T-helper 2 cell treated with Interferon-gamma antibody and Interleukin-4, amounts not matched to agents 5 μg/mL and 100 μg/mL, for 36 hours (primary cell): ENCODE results near the gene GDF7.
A peak's percentile ranks its signal among the peaks of the same experiment; 100 is the strongest.

Experiments
- DNase-seq: peaks from one replicate; pipeline ENCODE4 v3.0.0; 2021; ENCODE audit warnings: low spot score
- H3K27ac Mint-ChIP-seq: one replicate; pipeline ENCODE4 v1.8.0; 2021; ENCODE audit warnings: mild to moderate bottlenecking, mixed read lengths
- H3K27me3 Mint-ChIP-seq: one replicate; pipeline ENCODE4 v1.8.0; 2021; ENCODE audit warnings: low read depth, mixed read lengths
- H3K36me3 Mint-ChIP-seq: one replicate; pipeline ENCODE4 v1.8.0; 2021; ENCODE audit warnings: low read depth, mixed read lengths
- H3K4me1 Mint-ChIP-seq: one replicate; pipeline ENCODE4 v1.8.0; 2021; ENCODE audit warnings: low read depth, mixed read lengths
- H3K4me3 Mint-ChIP-seq: one replicate; pipeline ENCODE4 v1.8.0; 2022; ENCODE audit warnings: mild to moderate bottlenecking, moderate library complexity, mixed read lengths
- H3K9me3 Mint-ChIP-seq: one replicate; pipeline ENCODE4 v1.8.0; 2021; ENCODE audit warnings: mixed read lengths

Gene GDF7

DNA sequence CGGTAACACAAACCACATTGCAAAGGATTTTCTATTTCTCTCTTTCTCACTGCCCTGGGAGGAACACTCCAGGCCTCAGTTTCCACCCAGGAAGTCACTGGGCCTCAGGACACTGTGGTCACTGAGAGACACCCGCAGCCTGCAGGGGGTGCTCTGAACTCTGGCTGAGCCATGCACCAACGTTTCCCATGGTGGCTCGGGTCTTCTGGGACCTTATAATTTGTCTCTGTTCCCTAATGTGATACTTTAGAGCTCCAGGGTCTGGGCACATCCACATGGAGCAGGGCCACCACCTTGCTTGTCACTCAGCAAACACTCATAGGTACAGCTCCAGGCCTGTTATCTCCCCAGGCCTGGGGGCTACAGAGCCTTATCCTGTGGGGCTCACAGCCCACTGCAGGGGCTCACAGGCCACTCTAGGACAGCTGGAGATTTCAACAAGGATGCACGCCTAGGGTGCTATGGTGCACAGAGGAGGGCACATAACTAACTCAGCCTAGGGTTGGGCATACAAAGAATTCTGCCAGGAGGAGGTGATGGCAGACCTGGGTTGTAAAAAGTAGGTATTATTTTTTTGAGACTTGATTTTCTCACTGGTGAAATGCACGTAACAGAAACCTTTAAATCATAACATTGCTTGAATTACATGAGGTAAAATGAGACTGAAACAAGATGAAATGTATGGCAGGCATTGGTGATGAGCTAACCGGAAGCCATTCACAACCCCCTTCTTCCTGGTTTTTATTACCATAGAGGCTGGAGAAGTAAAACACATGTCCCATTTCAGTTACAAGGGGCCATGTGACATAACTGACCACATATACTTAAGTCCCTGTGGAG lies 13.0 kb upstream of the GDF7 start:
- peaks cover 26% of the 10 kb centered on the region for H3K4me1 Mint-ChIP-seq
- H3K4me3 Mint-ChIP-seq: no peak overlapping the region
- H3K9me3 Mint-ChIP-seq: no peaks in the 10 kb centered on the region
- H3K27ac Mint-ChIP-seq: no peak overlapping the region
- DNase-seq: no peak
- H3K27me3 Mint-ChIP-seq: peaks cover 24% of the 10 kb centered on the region
- H3K36me3 Mint-ChIP-seq: no peaks in the 10 kb centered on the region

DNA sequence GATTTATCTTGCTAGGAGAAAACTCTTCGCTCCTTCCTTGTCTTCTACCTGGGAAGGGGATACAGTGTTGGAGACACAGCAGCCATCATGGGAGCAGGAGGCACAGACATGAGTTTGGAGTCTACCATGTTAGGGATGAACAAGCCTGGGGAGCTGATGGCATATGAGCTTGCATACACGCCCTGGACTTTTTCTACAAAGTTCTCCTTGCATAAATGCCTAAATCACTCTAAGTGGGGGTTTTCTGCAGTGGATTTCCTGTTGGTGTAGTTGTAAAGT lies 12.5 kb upstream of the GDF7 start:
- no peaks in the 10 kb centered on the region for H3K36me3 Mint-ChIP-seq
- DNase-seq: no peak
- H3K4me1 Mint-ChIP-seq: peaks cover 21% of the 10 kb centered on the region
- H3K27me3 Mint-ChIP-seq: peaks cover 28% of the 10 kb centered on the region
- H3K4me3 Mint-ChIP-seq: no peak overlapping the region
- no peak overlapping the region for H3K27ac Mint-ChIP-seq
- H3K9me3 Mint-ChIP-seq: no peaks in the 10 kb centered on the region

DNA sequence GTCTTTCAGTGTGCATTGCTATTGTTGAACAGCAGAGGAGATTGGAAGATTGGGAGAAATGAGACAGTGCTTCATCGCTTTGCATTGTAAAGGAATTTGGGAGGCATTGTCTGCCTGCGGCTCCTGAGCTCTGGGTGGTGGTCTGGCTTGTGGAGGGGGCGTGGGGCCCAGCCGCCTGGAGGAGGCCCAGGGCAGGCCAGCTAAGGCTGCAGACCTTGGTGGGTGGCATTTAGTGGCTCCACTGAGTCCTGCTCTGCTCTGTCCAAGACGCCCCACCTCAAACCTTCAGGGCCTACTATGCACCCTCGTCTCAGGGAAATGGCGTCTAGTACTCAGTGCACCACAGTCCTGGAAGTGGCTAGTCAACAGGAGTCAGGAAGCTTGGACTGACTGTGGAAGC lies 10.4 kb upstream of the GDF7 start:
- H3K9me3 Mint-ChIP-seq: no peaks in the 10 kb centered on the region
- peaks cover 44% of the 10 kb centered on the region for H3K27me3 Mint-ChIP-seq
- no peak overlapping the region for H3K4me3 Mint-ChIP-seq
- H3K36me3 Mint-ChIP-seq: no peaks in the 10 kb centered on the region
- no peak for DNase-seq
- no peak overlapping the region for H3K27ac Mint-ChIP-seq
- peaks cover 8% of the 10 kb centered on the region for H3K4me1 Mint-ChIP-seq

DNA sequence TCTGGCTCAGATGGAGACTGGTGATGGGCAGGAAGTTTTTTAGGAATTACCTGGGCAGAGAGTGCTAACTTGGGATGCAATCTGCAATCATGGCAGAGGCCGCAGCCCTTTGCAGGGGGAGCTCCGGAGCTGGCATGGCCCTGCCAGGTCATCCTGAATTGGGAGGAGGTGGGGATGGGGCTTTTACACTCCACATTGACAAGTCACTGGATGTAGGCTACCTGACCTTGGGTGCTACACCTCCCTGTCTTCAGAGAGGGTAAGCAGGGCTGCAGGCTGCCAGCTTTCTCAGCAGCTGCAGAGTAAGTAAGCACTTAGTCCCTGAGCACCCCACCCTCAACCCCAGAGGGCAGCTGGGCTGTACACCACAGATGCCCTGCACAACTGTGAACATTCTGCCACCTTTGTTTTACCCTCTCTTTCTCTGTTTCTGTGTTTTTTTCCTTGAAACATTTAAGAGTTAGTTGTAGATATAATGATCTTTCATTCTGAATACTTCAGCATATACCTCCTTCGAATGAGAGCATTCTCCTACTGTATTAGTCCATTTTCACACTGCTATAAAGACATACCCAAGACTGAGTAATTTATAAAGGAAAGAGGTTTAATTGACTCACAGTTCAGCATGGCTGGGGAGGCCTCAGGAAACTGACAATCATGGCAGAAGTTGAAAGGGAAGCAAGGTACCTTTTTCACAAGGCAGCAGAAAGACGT lies 9.3 kb upstream of the GDF7 start:
- Mint-ChIP-seq H3K27me3 (peaks cover 50% of the 10 kb centered on the region), H3K4me1 (peaks cover 2% of the 10 kb centered on the region), H3K36me3 (no peaks in the 10 kb centered on the region), H3K9me3 (no peaks in the 10 kb centered on the region), H3K4me3 (no peak overlapping the region), H3K27ac (no peak overlapping the region)
- no peak for DNase-seq

DNA sequence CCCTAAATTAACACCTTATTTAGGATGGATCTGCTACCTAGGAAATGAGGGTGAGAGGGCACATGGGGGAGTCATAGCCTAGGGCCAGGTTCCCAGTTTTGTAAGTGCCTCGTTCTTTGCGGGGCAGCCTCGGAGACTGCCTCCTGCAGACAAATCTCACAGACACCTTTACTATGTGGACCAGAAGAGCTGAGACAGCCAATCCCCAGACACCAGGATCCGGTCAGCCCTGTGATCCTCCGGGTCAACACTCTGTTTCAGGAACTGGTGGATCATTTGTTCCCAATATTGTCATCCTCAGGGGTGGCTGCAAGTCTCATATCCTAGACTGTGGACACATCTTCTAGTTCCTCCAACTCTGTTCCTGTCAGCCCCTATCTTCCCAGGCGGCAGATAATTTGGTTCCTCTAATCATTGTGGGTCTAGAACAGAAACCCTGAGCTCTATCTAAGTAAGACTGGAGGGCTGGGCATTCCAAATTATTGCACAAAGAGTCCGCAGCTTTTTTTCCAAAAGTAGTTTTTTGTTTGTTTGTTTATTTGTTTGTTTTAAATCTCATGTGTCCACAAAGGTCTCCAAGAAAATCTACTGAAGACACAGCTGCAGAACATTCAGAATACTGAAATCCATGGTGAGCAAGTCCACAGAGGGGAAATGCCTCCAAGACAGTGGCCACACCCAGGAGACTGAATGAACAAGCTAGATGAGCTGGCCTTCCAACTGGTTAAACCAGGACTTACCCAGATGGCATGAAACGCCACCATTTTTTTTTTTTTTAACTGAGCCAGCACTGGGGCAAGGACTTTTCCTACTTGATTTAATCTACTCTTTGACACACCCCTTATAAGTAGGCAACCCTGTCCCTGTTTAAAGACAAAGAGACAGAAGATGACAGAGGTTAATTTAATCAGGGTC lies 6.2 kb upstream of the GDF7 start:
- H3K27me3 Mint-ChIP-seq: peaks cover 69% of the 10 kb centered on the region

DNA sequence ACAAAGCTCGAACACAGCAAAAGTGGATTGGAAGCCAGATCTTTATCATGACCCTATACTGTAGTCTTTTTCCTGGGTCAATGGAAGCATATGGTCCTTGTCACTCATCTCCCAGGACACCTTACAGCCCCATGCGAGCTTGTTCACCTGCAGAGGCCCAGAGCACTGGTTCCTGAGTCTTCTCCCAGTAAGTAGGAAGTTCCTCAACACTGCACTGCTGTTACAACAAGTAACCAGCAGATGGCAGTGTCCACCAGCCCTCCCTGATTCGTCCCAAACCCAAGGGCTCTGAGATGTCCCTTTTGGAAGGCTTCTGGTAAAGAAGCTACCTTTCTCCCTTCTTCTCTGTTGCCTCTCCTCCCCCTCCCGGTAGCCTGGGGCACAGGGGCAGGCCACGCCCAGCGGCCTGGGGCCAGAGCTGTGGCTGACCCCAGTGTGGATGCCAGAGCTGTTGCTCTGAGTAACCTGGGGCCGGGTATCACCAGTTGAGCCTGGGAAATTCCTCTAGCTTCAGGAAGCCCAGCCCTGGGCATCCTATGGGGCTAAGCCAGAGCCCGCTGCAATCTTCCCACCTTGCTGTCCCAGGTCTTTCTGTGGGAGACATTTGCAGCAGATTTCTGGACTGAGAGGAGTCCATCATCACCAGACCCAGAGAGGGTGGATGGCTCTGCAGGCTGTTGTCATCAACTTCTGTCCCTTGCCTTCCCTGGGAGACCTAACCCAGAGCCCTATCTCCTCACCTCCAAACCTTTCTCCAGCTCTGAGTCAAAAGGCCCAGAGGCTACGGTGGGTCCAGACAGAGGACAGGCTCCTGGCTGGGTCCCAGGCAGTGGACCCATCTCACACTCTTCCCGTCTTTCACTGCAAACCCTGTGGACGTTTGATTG lies 5.3 kb upstream of the GDF7 start:
- peaks cover 70% of the 10 kb centered on the region for H3K27me3 Mint-ChIP-seq
- no peak overlapping the region for H3K4me3 Mint-ChIP-seq
- DNase-seq: peak; percentile 57
- no peaks in the 10 kb centered on the region for H3K36me3 Mint-ChIP-seq
- no peak overlapping the region for H3K27ac Mint-ChIP-seq
- H3K4me1 Mint-ChIP-seq: peaks cover 3% of the 10 kb centered on the region
- no peaks in the 10 kb centered on the region for H3K9me3 Mint-ChIP-seq

More for the DNA sequence above, 6.2 kb upstream of the GDF7 start:
- Mint-ChIP-seq H3K36me3 (no peaks in the 10 kb centered on the region), H3K4me3 (no peak overlapping the region), H3K4me1 (no peaks in the 10 kb centered on the region), H3K9me3 (no peaks in the 10 kb centered on the region), H3K27ac (no peak overlapping the region)
- DNase-seq: no peak

DNA sequence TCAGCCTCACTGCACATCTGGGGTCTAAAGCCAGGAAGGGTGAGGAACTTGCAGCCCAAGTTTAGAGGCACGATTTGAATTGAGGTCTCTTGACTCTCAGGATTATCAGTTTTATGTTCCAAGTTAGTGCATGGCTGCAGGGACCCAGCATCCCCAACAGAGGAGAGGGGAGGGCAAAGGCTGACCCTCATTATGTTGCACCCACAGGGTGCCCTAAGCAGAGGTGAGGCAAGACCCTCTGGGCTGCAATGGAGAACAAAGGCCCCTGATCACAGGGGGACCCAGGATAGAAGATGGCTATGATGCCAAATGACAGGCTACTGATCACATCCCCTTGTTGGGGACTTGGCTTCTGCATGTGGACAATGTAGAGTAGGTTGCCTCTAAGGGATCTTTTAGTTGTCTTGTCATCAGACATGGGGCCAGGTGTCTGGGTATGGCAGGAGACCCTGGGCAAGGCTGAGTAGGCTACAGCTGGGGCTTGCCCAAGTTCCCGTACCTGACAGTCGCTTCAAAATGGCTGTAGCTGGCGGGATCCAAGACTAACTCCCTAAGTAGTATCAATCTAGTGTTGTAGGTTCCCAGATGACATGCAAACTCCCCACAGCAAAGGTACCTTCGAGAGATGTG lies 4.5 kb upstream of the GDF7 start:
- Mint-ChIP-seq H3K4me3 (no peak overlapping the region), H3K4me1 (peaks cover 3% of the 10 kb centered on the region), H3K27me3 (peaks cover 68% of the 10 kb centered on the region), H3K36me3 (no peaks in the 10 kb centered on the region), H3K27ac (no peak overlapping the region), H3K9me3 (no peaks in the 10 kb centered on the region)
- DNase-seq: no peak

DNA sequence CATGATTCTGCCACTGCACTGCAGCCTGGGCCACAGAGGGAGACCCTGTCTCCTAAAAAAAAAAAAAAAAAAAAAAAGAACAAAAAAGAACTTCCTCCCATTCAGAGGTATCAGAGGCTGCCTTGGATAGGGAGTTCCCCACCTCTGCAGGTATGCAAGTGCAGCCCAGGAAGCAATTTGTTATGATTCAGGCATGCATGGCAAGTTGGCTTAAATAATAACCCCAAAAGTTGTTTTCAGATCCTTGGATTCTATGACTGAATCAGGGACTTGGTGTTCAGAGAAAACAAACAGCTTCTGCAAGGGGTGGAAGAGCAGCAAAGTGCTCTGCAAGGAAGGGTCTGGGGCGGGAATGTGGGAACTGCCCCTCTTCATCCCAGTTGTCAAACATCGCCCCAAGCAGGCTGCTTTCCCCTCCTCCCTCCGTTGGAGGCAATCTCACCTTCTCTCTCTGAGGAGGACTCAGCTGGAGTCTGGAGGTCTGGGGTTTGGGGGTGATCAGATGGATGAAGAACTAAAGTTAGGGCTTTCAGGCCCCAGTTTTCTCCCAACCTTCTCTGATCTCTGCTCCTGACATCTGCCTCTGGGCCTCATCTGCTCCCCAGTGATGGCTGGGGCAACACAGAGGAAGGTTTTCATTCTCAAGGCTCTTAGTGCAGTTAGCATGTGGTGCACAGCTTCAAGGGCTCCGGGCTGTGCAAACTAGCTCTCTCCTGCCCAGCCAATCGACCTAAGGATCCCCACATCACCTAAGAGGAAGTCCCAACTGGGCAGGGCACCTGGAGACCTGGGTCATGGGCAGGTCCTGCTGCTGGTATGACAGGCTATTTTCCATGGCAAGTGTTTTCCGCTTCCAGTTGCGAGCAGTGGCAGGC lies 3.5 kb upstream of the GDF7 start:
- no peaks in the 10 kb centered on the region for H3K36me3 Mint-ChIP-seq
- H3K27me3 Mint-ChIP-seq: peaks cover 73% of the 10 kb centered on the region
- no peaks in the 10 kb centered on the region for H3K9me3 Mint-ChIP-seq
- no peak for DNase-seq
- no peak overlapping the region for H3K27ac Mint-ChIP-seq
- no peak overlapping the region for H3K4me3 Mint-ChIP-seq
- H3K4me1 Mint-ChIP-seq: peaks cover 3% of the 10 kb centered on the region

DNA sequence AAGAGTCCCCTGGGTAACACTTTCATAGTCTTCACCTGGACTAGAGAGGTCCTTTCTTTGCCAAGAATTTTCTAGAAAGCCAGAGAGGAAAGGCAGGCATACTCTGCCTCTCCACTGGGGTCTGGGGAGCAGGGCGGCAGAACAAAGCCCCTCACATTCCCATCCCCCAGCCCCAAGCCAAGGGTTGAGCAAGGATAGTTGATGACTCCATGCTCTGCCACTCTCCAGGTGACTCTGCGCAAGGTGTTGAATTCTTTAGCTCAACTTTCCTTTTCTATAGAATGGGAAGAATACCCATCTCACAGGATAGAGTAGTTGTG lies 2.9 kb upstream of the GDF7 start:
- DNase-seq: no peak
- H3K36me3 Mint-ChIP-seq: no peaks in the 10 kb centered on the region
- peaks cover 75% of the 10 kb centered on the region for H3K27me3 Mint-ChIP-seq
- H3K9me3 Mint-ChIP-seq: no peaks in the 10 kb centered on the region
- H3K4me3 Mint-ChIP-seq: no peak overlapping the region
- peaks cover 3% of the 10 kb centered on the region for H3K4me1 Mint-ChIP-seq
- H3K27ac Mint-ChIP-seq: no peak overlapping the region

DNA sequence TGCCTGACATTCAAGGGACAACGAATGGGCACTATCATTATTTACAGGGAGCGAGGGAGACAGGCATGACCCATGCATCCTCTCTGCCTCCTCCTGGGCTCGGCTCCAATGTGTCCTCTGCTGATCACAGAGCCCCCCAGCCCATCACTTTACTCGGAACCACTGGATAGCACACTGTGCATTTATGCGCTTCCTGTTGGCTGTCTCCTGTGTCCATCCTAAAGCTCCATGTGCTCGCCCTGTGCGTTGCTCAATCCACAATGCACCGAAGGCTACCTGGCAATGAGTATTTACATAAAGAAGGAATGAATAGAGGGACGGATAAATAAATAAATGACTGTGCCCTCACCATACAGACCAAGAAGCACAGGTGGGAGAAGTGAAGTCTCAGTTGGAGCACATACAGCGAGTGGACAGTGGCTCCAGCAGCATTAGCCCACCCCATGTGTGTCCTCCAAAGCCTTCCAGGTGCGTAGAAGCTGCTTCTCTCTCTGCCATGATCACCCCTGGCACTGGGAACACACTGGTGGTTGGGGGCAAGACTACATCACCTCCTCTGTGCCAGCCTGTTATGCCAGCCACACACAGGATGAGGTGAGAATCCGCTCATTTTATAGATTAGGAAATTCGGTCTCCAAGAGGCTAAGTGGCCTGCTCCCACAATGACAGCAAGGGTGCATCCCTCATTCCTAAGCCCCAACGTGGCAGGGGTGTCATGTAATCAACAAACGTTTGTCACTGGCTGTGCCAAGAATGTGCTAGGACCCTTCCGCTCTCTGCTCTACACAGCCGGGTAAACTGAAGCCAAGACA lies 2.3 kb upstream of the GDF7 start:
- no peak for DNase-seq
- H3K4me1 Mint-ChIP-seq: peaks cover 3% of the 10 kb centered on the region
- no peak overlapping the region for H3K27ac Mint-ChIP-seq
- H3K4me3 Mint-ChIP-seq: no peak overlapping the region
- H3K27me3 Mint-ChIP-seq: peaks cover 77% of the 10 kb centered on the region
- H3K9me3 Mint-ChIP-seq: no peaks in the 10 kb centered on the region
- no peaks in the 10 kb centered on the region for H3K36me3 Mint-ChIP-seq

DNA sequence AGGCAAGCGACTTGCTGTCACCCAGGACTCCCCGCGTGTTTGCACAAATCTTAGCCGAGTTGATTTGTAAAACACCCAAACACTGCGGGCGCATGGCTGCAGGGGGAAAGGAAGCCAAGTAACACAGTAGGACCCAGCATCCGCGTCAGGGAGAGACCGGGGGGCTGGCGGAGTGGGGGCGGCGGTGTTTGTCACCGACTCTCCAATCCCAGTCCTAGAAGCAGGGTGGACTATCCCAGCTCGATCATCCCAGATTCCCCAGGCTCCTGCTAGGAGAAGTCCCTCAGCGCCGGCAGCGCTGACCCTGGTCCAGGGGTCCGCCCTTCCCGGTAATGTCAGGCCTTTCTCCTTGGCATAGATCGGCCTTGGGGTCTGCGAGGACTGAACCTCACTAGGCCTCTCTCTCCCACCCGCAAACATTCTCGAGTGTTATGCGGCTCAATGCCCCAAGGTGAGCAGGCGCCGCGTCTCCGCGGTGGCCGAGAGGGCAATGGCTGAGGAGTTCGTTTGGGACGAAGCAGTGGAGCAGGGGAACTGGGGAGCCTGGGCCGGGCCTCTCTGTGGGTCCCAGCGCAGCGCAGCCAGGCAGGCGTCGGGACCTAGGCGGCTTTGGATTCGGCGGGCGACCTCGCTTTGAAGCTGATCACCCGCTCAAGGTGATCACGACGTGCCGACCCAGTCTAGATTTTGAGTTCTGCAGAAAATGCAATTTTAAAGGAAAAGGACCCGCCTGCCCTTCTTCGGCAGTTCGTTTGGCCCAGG lies 1.5 kb upstream of the GDF7 start:
- DNase-seq: no peak
- no peak overlapping the region for H3K27ac Mint-ChIP-seq
- no peaks in the 10 kb centered on the region for H3K9me3 Mint-ChIP-seq
- H3K4me1 Mint-ChIP-seq: peaks cover 3% of the 10 kb centered on the region
- peaks cover 77% of the 10 kb centered on the region for H3K27me3 Mint-ChIP-seq
- no peaks in the 10 kb centered on the region for H3K36me3 Mint-ChIP-seq
- H3K4me3 Mint-ChIP-seq: peak overlapping the region; percentile 21
